ENCODE results near the gene CIAO3. TPM values are rescaled to one million over a fixed set of nuclear protein-coding genes. Genes with fewer than 3 reads are reported as not detected.

Gene CIAO3
- polyA plus RNA-seq, 1 donor from 2014 or later, result 57.8 TPM

DNA sequence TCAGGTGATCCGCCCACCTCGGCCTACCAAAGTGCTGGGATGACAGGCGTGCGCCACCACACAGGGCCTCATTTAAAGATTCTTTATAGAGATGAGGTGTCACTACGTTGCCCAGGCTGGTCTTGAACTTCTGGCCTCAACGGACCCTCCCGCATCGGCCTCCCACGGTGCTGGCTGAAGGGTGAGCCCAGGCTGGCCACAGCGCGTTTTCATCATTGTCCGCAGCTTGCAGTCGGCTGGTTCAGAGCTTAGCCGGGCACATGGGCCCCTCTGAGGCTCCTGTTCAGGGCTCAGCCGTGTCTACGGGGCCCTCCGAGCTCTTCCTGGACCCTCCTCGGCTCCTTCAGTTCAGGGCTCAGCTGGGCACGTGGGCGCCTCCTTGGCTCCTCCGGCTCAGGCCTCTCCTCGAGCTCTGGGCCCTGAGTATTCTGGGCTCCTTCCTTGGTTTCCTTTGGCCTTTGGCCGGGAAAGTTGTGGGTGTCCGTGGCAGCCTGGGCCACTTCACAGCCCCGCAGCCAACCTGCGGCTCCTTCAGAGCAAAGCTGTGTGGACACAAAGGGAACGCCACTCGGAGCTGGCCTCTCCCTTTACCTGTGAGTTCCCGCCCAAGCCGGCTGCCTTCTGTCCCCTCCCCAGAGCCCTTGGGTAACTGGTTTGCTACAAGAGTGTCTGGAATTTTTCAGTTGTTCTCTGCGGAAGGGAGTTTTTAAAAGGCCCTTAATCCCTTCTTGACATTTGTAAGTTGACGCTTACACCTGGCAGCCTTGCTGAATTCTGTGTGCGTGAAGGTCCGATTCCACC lies 18.5 kb upstream of the CIAO3 start:
- H3K9me3 ChIP-seq (ENCODE audit: low read length), result peaks cover 4% of the 10 kb centered on the region
- H3K27ac ChIP-seq (ENCODE audit: low read length), result no peak overlapping the region
- no peak for TF ChIP-seq EP300 (conservative IDR thresholded peaks at IDR 0.05; ENCODE audit: poor library complexity, severe bottlenecking)
- TF ChIP-seq, protein P1, sequence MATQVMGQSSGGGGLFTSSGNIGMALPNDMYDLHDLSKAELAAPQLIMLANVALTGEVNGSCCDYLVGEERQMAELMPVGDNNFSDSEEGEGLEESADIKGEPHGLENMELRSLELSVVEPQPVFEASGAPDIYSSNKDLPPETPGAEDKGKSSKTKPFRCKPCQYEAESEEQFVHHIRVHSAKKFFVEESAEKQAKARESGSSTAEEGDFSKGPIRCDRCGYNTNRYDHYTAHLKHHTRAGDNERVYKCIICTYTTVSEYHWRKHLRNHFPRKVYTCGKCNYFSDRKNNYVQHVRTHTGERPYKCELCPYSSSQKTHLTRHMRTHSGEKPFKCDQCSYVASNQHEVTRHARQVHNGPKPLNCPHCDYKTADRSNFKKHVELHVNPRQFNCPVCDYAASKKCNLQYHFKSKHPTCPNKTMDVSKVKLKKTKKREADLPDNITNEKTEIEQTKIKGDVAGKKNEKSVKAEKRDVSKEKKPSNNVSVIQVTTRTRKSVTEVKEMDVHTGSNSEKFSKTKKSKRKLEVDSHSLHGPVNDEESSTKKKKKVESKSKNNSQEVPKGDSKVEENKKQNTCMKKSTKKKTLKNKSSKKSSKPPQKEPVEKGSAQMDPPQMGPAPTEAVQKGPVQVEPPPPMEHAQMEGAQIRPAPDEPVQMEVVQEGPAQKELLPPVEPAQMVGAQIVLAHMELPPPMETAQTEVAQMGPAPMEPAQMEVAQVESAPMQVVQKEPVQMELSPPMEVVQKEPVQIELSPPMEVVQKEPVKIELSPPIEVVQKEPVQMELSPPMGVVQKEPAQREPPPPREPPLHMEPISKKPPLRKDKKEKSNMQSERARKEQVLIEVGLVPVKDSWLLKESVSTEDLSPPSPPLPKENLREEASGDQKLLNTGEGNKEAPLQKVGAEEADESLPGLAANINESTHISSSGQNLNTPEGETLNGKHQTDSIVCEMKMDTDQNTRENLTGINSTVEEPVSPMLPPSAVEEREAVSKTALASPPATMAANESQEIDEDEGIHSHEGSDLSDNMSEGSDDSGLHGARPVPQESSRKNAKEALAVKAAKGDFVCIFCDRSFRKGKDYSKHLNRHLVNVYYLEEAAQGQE (IDR thresholded peaks at IDR 0.05; ENCODE audit: borderline replicate concordance), result no peak
- TF ChIP-seq EZH2 (IDR thresholded peaks at IDR 0.05; ENCODE audit: borderline replicate concordance, insufficient read depth, low read length, poor library complexity, severe bottlenecking), result no peak
- TF ChIP-seq, protein P2, sequence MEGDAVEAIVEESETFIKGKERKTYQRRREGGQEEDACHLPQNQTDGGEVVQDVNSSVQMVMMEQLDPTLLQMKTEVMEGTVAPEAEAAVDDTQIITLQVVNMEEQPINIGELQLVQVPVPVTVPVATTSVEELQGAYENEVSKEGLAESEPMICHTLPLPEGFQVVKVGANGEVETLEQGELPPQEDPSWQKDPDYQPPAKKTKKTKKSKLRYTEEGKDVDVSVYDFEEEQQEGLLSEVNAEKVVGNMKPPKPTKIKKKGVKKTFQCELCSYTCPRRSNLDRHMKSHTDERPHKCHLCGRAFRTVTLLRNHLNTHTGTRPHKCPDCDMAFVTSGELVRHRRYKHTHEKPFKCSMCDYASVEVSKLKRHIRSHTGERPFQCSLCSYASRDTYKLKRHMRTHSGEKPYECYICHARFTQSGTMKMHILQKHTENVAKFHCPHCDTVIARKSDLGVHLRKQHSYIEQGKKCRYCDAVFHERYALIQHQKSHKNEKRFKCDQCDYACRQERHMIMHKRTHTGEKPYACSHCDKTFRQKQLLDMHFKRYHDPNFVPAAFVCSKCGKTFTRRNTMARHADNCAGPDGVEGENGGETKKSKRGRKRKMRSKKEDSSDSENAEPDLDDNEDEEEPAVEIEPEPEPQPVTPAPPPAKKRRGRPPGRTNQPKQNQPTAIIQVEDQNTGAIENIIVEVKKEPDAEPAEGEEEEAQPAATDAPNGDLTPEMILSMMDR (IDR thresholded peaks at IDR 0.05; ENCODE audit: poor library complexity, severe bottlenecking), result no peak
- no peak for TF ChIP-seq TAF1 (IDR thresholded peaks at IDR 0.05; ENCODE audit: low read depth)
- no peak for TF ChIP-seq MXI1 (conservative IDR thresholded peaks at IDR 0.05; ENCODE audit: poor library complexity, severe bottlenecking)
- no peak for TF ChIP-seq RAD21 (conservative IDR thresholded peaks at IDR 0.05)
- no peak for TF ChIP-seq POLR2AphosphoS5 (IDR thresholded peaks at IDR 0.05)
- no peak for TF ChIP-seq SMC3 (conservative IDR thresholded peaks at IDR 0.05; ENCODE audit: poor library complexity)
- no peak overlapping the region for H3K4me2 ChIP-seq (ENCODE audit: low read length)
- no peaks in the 10 kb centered on the region for H4K20me1 ChIP-seq (ENCODE audit: insufficient read depth)
- no peaks in the 10 kb centered on the region for H3K9me2 ChIP-seq (ENCODE audit: insufficient read depth, low read length)
- H2AFZ ChIP-seq (ENCODE audit: low read depth, low read length), result no peak overlapping the region
- no peak overlapping the region for H3K4me3 ChIP-seq (ENCODE audit: low read length)
- no peaks in the 10 kb centered on the region for H3K27me3 ChIP-seq (ENCODE audit: insufficient read depth, low read depth, low read length)
- no peaks in the 10 kb centered on the region for H3K36me3 ChIP-seq (ENCODE audit: insufficient read depth, low read length)
- no peak overlapping the region for H3K9ac ChIP-seq (ENCODE audit: low read length)
- no peaks in the 10 kb centered on the region for H3K79me2 ChIP-seq (replicated peaks; ENCODE audit: insufficient read depth, low read length)
- H3F3A ChIP-seq (ENCODE audit: insufficient read depth, low read length, poor library complexity, severe bottlenecking), result no peaks in the 10 kb centered on the region

- Histone ChIP-seq H3K9me3 (ENCODE audit: low read length) (peaks cover 4% of the 10 kb centered on the region), H3K4me3 (ENCODE audit: low read length) (no peak overlapping the region), H3K27ac (ENCODE audit: low read length) (no peak overlapping the region), H3K27me3 (ENCODE audit: insufficient read depth, low read depth, low read length) (no peaks in the 10 kb centered on the region), H3K79me2 (replicated peaks; ENCODE audit: insufficient read depth, low read length) (no peaks in the 10 kb centered on the region), H3K36me3 (ENCODE audit: insufficient read depth, low read length) (no peaks in the 10 kb centered on the region), H3K9me2 (ENCODE audit: insufficient read depth, low read length) (no peaks in the 10 kb centered on the region), H3K4me2 (ENCODE audit: low read length) (no peak overlapping the region), H4K20me1 (ENCODE audit: insufficient read depth) (no peaks in the 10 kb centered on the region), H3K9ac (ENCODE audit: low read length) (no peak overlapping the region), H3F3A (ENCODE audit: insufficient read depth, low read length, poor library complexity, severe bottlenecking) (no peaks in the 10 kb centered on the region), H2AFZ (ENCODE audit: low read depth, low read length) (no peak overlapping the region)
- TF ChIP-seq POLR2AphosphoS5 (IDR thresholded peaks at IDR 0.05) (no peak), TAF1 (IDR thresholded peaks at IDR 0.05; ENCODE audit: low read depth) (no peak), EP300 (conservative IDR thresholded peaks at IDR 0.05; ENCODE audit: poor library complexity, severe bottlenecking) (no peak), SMC3 (conservative IDR thresholded peaks at IDR 0.05; ENCODE audit: poor library complexity) (no peak), MXI1 (conservative IDR thresholded peaks at IDR 0.05; ENCODE audit: poor library complexity, severe bottlenecking) (no peak), EZH2 (IDR thresholded peaks at IDR 0.05; ENCODE audit: borderline replicate concordance, insufficient read depth, low read length, poor library complexity, severe bottlenecking) (no peak), RAD21 (conservative IDR thresholded peaks at IDR 0.05) (no peak)
- TF ChIP-seq, protein P2 (IDR thresholded peaks at IDR 0.05; ENCODE audit: poor library complexity, severe bottlenecking), result no peak
- TF ChIP-seq, protein P1 (IDR thresholded peaks at IDR 0.05; ENCODE audit: borderline replicate concordance), result no peak
These were observed 15.6 kb upstream of the CIAO3 start for GRCh38 chr16:756428-756827.
